Uterus (tissue), 4 donors: Measurements from ENCODE around the gene ICE1. TPM values are rescaled to one million over a fixed set of nuclear protein-coding genes. Genes with fewer than 3 reads are reported as not detected.

Experiments
- DNase-seq, 2 donors: peaks; one replicate each; pipeline ENCODE4 v3.0.0-alpha.2; 2019 to 2020
- H3K27ac ChIP-seq, 2 donors: fragments of 200-600 bp; sonication (generic); 1 replicate in 1 of 2; 2 replicates in 1 of 2; pipeline ENCODE4 v1.5.1; 2016 to 2018
- H3K27me3 ChIP-seq, 2 donors: fragments of 200-600 bp; sonication (generic); one replicate each; pipeline ENCODE4 v1.5.1; 2018 to 2019; ENCODE audit warnings: control low read depth in 1 of 2
- H3K36me3 ChIP-seq, 2 donors: fragments of 200-600 bp; sonication (generic); one replicate each; pipeline ENCODE4 v1.5.1; 2019; ENCODE audit warnings: control low read depth in 1 of 2
- H3K4me1 ChIP-seq, 2 donors: fragments of 200-600 bp; sonication (generic); one replicate each; pipeline ENCODE4 v1.5.1; 2018 to 2019; ENCODE audit warnings: control low read depth in 1 of 2
- H3K4me3 ChIP-seq, 2 donors: fragments of 200-600 bp; sonication (generic); 1 replicate in 1 of 2; 2 replicates in 1 of 2; pipeline ENCODE4 v1.5.1; 2018 to 2019; ENCODE audit warnings: mild to moderate bottlenecking in 1 of 2
- H3K9me3 ChIP-seq, 2 donors: fragments of 200-600 bp; sonication (generic); one replicate each; pipeline ENCODE4 v1.5.1; 2019; ENCODE audit warnings: control low read depth in 1 of 2
- CTCF ChIP-seq, 4 experiments: fragments of 200-600 bp in 2 of 4; fragments of 450-650 bp in 2 of 4; sonication (generic) in 2 of 4; IDR thresholded peaks; one replicate each; pipeline ENCODE4 v1.5.1; 2016 to 2019; ENCODE audit warnings: antibody characterized with exemption in 4 of 4, mild to moderate bottlenecking in 2 of 4, moderate library complexity in 1 of 4
- POLR2A ChIP-seq, 2 donors: fragments of 450-650 bp; IDR thresholded peaks; one replicate each; pipeline ENCODE4 v1.6.1; 2016; ENCODE audit warnings: antibody characterized with exemption in 2 of 2, mild to moderate bottlenecking in 1 of 2, moderate library complexity in 1 of 2
- intact Hi-C: fragments of 100-400 bp; cut with DNase I; formaldehyde crosslinking; loops from one replicate; pipeline ENCODE4 v1.15.1; 2023; ENCODE audit warnings: low total_unique reads
- total RNA-seq, 4 donors: library from RNA; depleted of rRNA in 3 of 4; stranded (reverse); fragments of >200 nt in 3 of 4; gene quantifications; one replicate each; pipeline versions ENCODE4 v1.1.0 to v1.2.4, GENCODE V29; 2014 to 2023
- donor health status: DM: yes; HTN: yes; CAD: no.

ICE1 gene
- total RNA-seq, 4 donors from 2014 or later = 23.2 to 218 (median 55.1) TPM

- H3K4me3 ChIP-seq = no peak overlapping the region
- H3K27ac ChIP-seq = no peak overlapping the region
- no peaks in the 10 kb centered on the region for H3K27me3 ChIP-seq
- intact Hi-C loops = no loop called here
- no peaks in the 10 kb centered on the region for H3K4me1 ChIP-seq
- TF ChIP-seq POLR2A (IDR thresholded peaks at IDR 0.05) = no peak
- TF ChIP-seq CTCF (IDR thresholded peaks at IDR 0.05) = no peak
- no peaks in the 10 kb centered on the region for H3K36me3 ChIP-seq
- no peaks in the 10 kb centered on the region for H3K9me3 ChIP-seq
- no peak for DNase-seq
Measured at GRCh38 chr5:5539590-5539989, 117.1 kb downstream of the ICE1 start.
